SH-SY5Y (cell line): ENCODE results near the gene BRD7.

Source experiments
- GATA2 ChIP-seq: IDR thresholded peaks from 2 replicates; pipeline ENCODE4 v1.6.1; 2011; ENCODE audit warnings: mild to moderate bottlenecking, low read depth, low read length
- GATA3 ChIP-seq: IDR thresholded peaks from 2 replicates; pipeline ENCODE4 v1.6.1; 2011; ENCODE audit warnings: low read depth, mild to moderate bottlenecking, low read length, moderate library complexity

- TF ChIP-seq GATA3: no peak
- no peak for TF ChIP-seq GATA2
These were observed 27.2 kb upstream of the BRD7 start for GRCh38 chr16:50395763-50396710.
